RPMI8226 (cell line): ENCODE measurements around the gene MFN2.

Experiments used
- DNase-seq: peaks from one replicate; pipeline ENCODE4 v3.0.0-alpha.2; 2015

MFN2 gene

DNA sequence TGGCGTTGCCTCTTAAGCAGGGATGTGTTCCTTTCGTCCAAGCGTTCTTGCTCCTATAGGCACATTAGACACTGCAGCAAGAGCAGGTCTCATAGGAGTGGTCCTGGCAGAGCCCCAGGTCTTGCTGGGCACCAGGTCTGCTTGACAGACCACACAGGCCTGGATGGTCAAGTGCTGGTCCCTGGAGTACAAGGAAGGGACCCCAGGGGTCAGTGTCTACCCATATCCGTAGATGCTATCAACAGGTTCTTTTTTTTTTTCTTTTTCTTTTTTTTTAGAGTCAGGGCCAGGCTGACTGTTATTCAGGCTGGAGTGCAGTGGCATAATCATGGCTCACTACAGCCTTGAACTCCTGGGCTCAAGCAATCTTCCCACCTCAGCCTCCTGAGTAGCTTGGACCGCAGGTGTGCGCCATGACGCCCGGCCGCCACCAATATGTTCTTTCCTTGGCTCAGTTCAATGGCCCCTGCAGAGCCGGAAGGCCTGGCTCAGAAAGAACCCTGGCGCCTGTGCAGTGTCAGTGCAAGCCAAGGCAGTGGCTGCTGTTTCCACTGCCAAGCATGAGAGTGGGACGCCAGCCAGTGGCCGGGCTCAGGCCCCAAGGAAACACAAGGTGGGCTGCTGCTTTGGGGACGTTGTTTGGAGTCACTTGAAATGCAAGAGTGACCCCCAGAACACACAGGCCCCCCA, 72.9 kb downstream of the MFN2 start:
- DNase-seq, result no peak

DNA sequence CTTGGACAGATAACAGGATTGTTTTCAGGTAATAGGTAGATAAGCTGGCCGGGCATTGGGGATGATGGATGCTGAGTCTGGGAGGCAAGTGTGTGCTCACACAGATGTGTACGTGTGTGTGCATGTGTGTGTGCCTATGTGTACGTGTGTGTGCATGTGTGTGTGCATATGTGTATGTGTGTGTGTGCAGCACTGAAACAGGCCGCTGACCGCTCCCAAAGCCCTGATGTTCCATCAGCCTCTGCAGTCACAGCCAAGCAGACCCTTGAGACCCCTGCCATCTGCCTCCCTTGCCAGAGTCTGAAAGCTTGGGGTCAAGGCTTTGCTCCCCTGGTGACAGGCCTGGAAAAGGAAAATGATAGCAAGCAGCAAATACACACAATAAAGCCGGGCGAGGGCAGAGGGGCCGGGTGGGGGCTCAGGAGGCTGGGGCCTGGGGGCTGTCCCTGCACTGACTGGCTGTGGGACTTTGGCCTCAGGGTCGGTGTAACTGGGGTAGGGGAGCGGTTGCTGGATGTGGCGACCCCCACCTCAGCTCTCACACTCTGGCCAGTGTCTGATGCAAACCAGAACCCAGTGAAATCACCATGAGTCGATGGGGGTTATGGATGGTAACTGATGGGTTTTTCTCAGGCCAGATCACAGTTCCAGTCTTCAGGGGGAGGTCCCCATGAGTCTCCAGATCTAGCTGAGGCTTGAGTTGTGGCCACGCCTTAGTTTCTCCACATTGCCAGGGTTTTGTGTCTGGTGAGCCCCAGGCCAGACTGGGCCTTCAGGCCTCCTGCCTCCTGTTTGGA, 73.7 kb downstream of the MFN2 start:
- DNase-seq, result no peak

DNA sequence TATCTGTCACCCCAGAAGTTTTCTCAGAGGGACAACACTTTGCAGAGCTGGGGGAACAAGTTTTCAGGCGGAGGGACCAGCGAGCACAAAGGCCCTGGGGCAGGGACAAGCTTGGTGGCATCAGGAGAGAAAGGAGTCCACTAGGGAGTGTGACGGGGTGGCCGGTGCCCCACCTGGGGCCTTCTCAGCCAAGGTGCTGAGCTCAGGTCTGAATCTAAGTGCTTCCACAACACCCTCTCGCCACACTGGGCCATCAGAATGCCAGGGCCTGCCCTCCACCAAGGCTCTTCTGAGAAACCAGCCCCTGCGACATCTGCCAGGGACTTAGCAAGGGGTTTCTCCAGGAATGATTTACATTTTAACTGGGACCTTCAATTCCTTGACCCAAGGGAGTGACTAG, 75.0 kb downstream of the MFN2 start:
- no peak for DNase-seq

DNA sequence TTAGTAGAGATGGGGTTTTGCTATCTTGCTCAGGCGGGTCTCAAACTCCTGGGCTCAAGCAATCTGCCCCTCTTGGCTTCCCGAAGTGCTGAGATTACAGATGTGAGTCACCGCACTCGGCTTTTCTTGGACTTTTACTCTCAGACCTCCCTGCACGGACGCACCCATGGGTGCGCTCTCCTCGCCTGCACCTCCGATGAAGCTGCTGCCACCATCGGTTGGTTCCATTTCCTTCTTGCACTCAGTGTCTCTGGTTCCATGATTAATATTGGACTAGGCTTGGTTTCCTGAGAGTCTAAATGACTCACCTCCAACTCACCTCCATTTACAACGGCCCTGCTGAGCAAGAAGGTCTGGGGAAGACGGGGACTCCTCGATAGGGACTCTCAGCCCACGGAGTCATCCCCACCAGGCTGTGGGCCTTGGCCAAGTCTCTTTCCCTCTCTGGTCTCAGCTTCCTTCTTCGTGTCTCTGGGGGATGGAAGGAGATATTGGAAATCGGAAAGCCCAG, 76.1 kb downstream of the MFN2 start:
- no peak for DNase-seq

DNA sequence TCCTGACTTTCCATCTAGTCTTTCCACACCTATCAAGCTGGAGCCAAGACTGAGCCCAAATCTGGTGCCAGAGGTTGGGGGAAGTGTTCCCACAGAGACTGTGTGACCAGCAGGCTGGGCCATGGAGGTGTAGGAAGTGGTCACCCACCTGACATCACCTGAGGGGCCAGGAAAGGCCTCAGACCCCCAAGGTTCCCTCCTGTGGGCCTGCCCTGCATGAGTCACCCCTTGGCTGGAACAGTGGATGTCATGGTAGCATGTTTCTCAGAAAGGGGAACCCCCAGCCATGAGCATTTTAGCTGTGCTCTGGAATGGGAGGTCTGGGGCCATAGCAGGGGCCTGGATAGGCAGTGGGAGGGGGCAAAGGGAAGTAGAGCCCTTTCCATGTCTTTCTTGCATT, 77.1 kb downstream of the MFN2 start:
- no peak for DNase-seq

DNA sequence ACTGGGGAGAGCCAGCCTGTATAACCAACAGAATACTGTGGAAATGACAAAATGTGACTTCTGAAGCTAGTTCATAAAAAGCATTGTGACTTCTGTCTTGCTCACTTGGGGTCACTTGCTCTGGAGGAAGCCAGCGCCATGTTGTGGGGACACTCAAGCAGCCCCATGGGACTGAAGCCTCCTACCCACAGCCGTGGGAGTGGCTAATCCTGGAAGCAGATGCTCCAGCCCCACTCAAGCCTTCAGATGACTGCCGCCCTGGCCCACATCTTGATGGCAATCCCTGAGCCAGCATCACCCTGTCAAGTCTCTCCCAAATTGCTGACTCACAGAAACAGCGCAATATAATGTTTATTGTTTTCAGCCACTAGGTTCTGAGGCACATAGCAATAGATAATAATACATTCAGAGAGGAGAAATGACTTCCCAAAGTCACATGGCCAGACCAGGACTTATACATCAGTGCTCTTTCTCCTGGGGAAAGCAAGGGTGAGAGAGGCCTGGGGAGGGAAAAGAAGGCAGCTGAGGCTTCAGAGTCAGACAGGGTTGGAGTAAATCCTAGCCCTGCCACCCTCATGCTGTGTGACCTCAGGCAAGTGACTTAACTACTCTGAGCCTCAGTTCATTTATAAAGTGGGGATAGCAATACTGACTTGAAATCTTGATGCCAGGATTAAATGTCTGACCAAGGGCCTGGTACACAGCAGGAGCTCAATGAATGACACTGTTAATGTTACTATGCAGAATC, 77.9 kb downstream of the MFN2 start:
- no peak for DNase-seq

DNA sequence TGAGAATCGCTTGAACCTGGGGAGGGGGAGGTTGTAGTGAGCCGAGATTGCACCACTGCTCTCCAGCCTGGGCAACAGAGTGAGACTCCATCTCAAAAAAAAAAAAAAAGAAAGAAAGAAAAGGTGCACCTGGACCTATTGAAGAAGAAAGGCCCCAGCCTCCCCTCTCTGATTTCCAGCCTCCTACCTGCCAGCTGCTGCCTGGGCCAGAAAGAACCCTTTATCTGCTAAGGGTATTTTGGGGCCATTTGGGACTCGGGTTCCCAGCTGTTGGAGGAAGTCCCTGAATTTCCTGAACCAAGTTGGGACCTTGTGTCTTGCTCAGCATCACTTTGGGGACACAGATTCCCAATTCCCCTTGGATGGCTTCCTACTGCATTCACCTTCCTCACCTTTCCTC, 79.0 kb downstream of the MFN2 start:
- DNase-seq, result no peak

DNA sequence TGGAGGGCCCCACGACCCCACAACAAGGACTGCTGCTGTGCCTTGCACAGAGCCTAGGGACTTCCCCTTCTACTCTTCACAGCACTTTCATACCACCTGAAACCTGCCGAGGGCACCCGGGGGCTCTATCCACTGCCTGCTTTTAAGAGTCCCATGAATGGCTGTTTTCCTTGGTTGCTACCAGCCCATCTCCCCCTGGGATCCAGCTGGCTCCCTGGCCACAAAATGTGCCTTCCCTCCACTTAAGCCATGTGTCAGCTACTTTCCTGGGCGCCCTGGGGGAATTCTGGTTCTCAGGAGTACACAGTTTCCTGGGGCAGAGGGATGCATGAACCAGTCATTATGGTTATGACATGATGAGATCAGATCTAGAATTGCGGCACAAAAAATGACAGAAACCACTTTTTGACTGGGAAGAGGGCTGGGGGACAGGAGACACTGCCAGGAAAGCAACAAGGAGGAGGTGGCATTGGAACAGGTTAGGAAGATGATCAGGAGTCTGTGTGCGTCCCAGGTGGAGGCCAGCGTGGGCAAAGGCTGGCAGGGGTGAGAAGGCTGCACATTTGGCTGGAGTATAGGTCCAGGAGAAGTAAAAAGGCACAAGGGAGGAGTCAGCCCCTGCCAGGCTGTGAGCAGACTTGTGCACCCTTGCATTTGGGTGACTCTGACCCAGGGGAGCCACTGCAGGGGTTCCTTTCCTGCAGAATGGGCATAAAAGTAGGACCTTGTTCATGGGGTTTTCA, 79.6 kb downstream of the MFN2 start:
- DNase-seq, result no peak

DNA sequence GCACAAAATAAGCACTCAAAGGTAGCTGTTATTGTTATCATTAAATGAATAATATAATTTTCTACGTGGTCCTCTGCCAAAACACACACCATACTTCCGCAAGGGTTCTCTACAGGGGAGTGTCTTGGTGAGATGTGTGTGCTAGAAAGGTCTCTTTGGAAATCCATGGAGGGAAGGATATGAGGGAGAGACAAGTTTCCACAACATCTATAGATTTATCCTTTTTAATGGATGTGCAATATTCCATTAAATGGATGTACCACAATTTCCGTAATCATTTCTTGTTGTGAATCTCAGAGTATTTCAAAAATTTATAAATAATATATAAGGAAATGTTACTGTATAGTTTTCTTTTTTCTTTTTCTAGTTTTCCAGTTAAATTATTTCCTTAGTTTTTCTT, 80.3 kb downstream of the MFN2 start:
- no peak for DNase-seq
